BE2C (cell line): Measurements from ENCODE around the gene BRD4.

Experiments
- DNase-seq: peaks from one replicate; pipeline ENCODE4 v3.0.0-alpha.2; 2020
- H3K27me3 ChIP-seq: fragments of 250-450 bp; sonication (Bioruptor Pico); 2 replicates; pipeline ENCODE4 v1.5.1; 2020; ENCODE audit warnings: mild to moderate bottlenecking
- H3K36me3 ChIP-seq: fragments of 250-450 bp; sonication (Bioruptor Pico); 2 replicates; pipeline ENCODE4 v1.5.1; 2020; ENCODE audit warnings: mild to moderate bottlenecking
- H3K4me1 ChIP-seq: fragments of 250-450 bp; sonication (Bioruptor Pico); 2 replicates; pipeline ENCODE4 v1.5.1; 2020
- H3K4me3 ChIP-seq: 2 replicates; pipeline ENCODE4 v1.5.1; 2011; ENCODE audit warnings: low read depth, low read length
- H3K9me3 ChIP-seq: fragments of 250-450 bp; sonication (Bioruptor Pico); 2 replicates; pipeline ENCODE4 v1.5.1; 2020
- CTCF ChIP-seq: IDR thresholded peaks from 2 replicates; pipeline ENCODE4 v1.5.1; 2012; ENCODE audit warnings: mild to moderate bottlenecking, low read depth, low read length

BRD4 gene

GRCh38 chr19:15317392-15318071 is 14.8 kb downstream of the BRD4 start:
- no peak for DNase-seq
- Histone ChIP-seq H3K4me1 (peaks cover 18% of the 10 kb centered on the region), H3K27me3 (no peaks in the 10 kb centered on the region), H3K36me3 (no peaks in the 10 kb centered on the region), H3K9me3 (no peaks in the 10 kb centered on the region), H3K4me3 (no peak overlapping the region)
- no peak for TF ChIP-seq CTCF

GRCh38 chr19:15316498-15316897 is 15.8 kb downstream of the BRD4 start:
- TF ChIP-seq CTCF, result no peak
- no peaks in the 10 kb centered on the region for H3K9me3 ChIP-seq
- H3K27me3 ChIP-seq, result no peaks in the 10 kb centered on the region
- DNase-seq, result no peak
- peaks cover 11% of the 10 kb centered on the region for H3K4me1 ChIP-seq
- H3K36me3 ChIP-seq, result no peaks in the 10 kb centered on the region
- H3K4me3 ChIP-seq, result no peak overlapping the region

- no peak for DNase-seq
- no peaks in the 10 kb centered on the region for H3K36me3 ChIP-seq
- no peaks in the 10 kb centered on the region for H3K27me3 ChIP-seq
- H3K9me3 ChIP-seq, result no peaks in the 10 kb centered on the region
- no peak for TF ChIP-seq CTCF
- no peaks in the 10 kb centered on the region for H3K4me1 ChIP-seq
- no peak overlapping the region for H3K4me3 ChIP-seq
Measured at GRCh38 chr19:15315101-15315500, 17.2 kb downstream of the BRD4 start.

- H3K9me3 ChIP-seq, result no peaks in the 10 kb centered on the region
- no peaks in the 10 kb centered on the region for H3K4me1 ChIP-seq
- no peaks in the 10 kb centered on the region for H3K27me3 ChIP-seq
- no peak for TF ChIP-seq CTCF
- DNase-seq, result no peak
- H3K36me3 ChIP-seq, result no peaks in the 10 kb centered on the region
- no peak overlapping the region for H3K4me3 ChIP-seq
Measured at GRCh38 chr19:15313649-15314279, 18.6 kb downstream of the BRD4 start.

- DNase-seq, result no peak
- Histone ChIP-seq H3K27me3 (no peaks in the 10 kb centered on the region), H3K4me1 (peaks cover 7% of the 10 kb centered on the region; the same call in 1 of the 2 replicates), H3K36me3 (no peaks in the 10 kb centered on the region), H3K9me3 (no peaks in the 10 kb centered on the region; the same call in 1 of the 2 replicates), H3K4me3 (no peak overlapping the region)
- TF ChIP-seq CTCF, result no peak
Measured at GRCh38 chr19:15307169-15307568, 25.2 kb downstream of the BRD4 start.
